Keratinocyte (primary cell): ENCODE measurements around the gene MADD. TPM values are rescaled to one million over a fixed set of nuclear protein-coding genes. Genes with fewer than 3 reads are reported as not detected.
A peak's percentile ranks its signal among the peaks of the same experiment; 100 is the strongest.

Source experiments
- DNase-seq: peaks from one replicate; pipeline ENCODE4 v3.0.0-alpha.2; 2011; ENCODE audit warnings: low read depth, missing footprints, low spot score
- FAIRE-seq: peaks from 2 replicates; lab custom pipeline; 2011; peaks lifted over from hg19 to GRCh38; lab: Jason Lieb, UNC
- H2AFZ ChIP-seq: 2 replicates; pipeline ENCODE4 v1.6.0; 2012; ENCODE audit warnings: low read length, control low read depth, inconsistent platforms; ENCODE audit not compliant: control insufficient read depth
- H3K27ac ChIP-seq: 2 replicates; pipeline ENCODE4 v1.5.1; 2011; ENCODE audit warnings: low read length; ENCODE audit not compliant: control insufficient read depth, insufficient read depth
- H3K27me3 ChIP-seq: 3 replicates; pipeline ENCODE4 v1.6.0; 2011; ENCODE audit warnings: low read length; ENCODE audit not compliant: control insufficient read depth, insufficient read depth; ENCODE audit errors: extremely low read depth
- H3K36me3 ChIP-seq, 2 experiments: 2 replicates in 1 of 2; 3 replicates in 1 of 2; pipeline ENCODE4 v1.5.1; 2011; ENCODE audit warnings: low read length in 2 of 2, mild to moderate bottlenecking in 1 of 2; ENCODE audit not compliant: control insufficient read depth in 2 of 2, insufficient read depth in 2 of 2; ENCODE audit errors: extremely low read depth in 1 of 2
- H3K4me1 ChIP-seq: 3 replicates; pipeline ENCODE4 v1.5.1; 2011; ENCODE audit warnings: low read length; ENCODE audit not compliant: control insufficient read depth, insufficient read depth; ENCODE audit errors: extremely low read depth
- H3K4me2 ChIP-seq: 3 replicates; pipeline ENCODE4 v1.6.0; 2011; ENCODE audit warnings: low read depth, low read length; ENCODE audit not compliant: control insufficient read depth, insufficient read depth; ENCODE audit errors: extremely low read depth
- H3K4me3 ChIP-seq, 3 experiments: fragments of 200-600 bp in 1 of 3; sonication (generic) in 1 of 3; 2 replicates in 2 of 3; 3 replicates in 1 of 3; pipeline ENCODE4 v1.5.1; 2011 to 2016; ENCODE audit warnings: low read length in 3 of 3, mild to moderate bottlenecking in 3 of 3, control low read depth in 2 of 3, inconsistent platforms in 1 of 3, low read depth in 1 of 3, mixed read lengths in 1 of 3, mixed run types in 1 of 3, moderate library complexity in 1 of 3; ENCODE audit not compliant: control insufficient read depth in 2 of 3, insufficient read depth in 2 of 3; ENCODE audit errors: extremely low read depth in 1 of 3
- H3K79me2 ChIP-seq: 2 replicates; pipeline ENCODE4 v1.6.0; 2012; ENCODE audit warnings: low read length; ENCODE audit not compliant: control insufficient read depth, insufficient read depth
- H3K9ac ChIP-seq: 3 replicates; pipeline ENCODE4 v1.6.0; 2011; ENCODE audit warnings: low read length; ENCODE audit not compliant: control insufficient read depth, insufficient read depth; ENCODE audit errors: extremely low read depth
- H3K9me1 ChIP-seq: 3 replicates; pipeline ENCODE4 v1.6.0; 2011; ENCODE audit warnings: low read length; ENCODE audit not compliant: control insufficient read depth, insufficient read depth; ENCODE audit errors: extremely low read depth
- H3K9me3 ChIP-seq: 2 replicates; pipeline ENCODE4 v1.5.1; 2012; ENCODE audit warnings: low read depth, low read length; ENCODE audit not compliant: control insufficient read depth
- H4K20me1 ChIP-seq: 3 replicates; pipeline ENCODE4 v1.6.0; 2011; ENCODE audit warnings: low read length; ENCODE audit not compliant: control insufficient read depth, insufficient read depth; ENCODE audit errors: extremely low read depth
- EZH2 ChIP-seq: IDR thresholded peaks from one replicate; pipeline ENCODE4 v1.6.1; 2012; ENCODE audit warnings: inconsistent platforms, mild to moderate bottlenecking, low read length, moderate library complexity
- dilution Hi-C: fragments of 300-500 bp; cut with MboI; formaldehyde crosslinking; loops from one replicate; pipeline ENCODE4 v1.7.0; 2020; ENCODE audit warnings: low sequenced_read_pairs; ENCODE audit not compliant: extremely low pct_ligation_motif_present
- polyA plus RNA-seq, 5 experiments: library from polyadenylated mRNA; depleted of rRNA in 3 of 5; stranded (reverse) in 3 of 5; stranded (forward) in 1 of 5; unstranded in 1 of 5; fragments of >200 nt; gene quantifications; 1 replicate in 1 of 5; 2 replicates in 3 of 5; 3 replicates in 1 of 5; pipeline versions ENCODE4 v1.2.1 to v1.2.3, GENCODE V29; 2011 to 2012; ENCODE audit warnings: missing spikeins in 2 of 5, low read depth in 1 of 5, low replicate concordance in 1 of 5
- TF ChIP-seq, protein P1 (sequence below), 3 experiments: IDR thresholded peaks in 1 of 3; conservative IDR thresholded peaks in 1 of 3; optimal IDR thresholded peaks in 1 of 3; 2 replicates in 2 of 3; 3 replicates in 1 of 3; pipeline versions ENCODE3 to v1.5.1; 2011; ENCODE audit warnings: low read length in 3 of 3, mild to moderate bottlenecking in 3 of 3, moderate library complexity in 2 of 3, control low read depth in 1 of 3, inconsistent platforms in 1 of 3; ENCODE audit not compliant: insufficient read depth in 2 of 3; ENCODE audit errors: extremely low read depth in 1 of 3

MADD gene
- polyA plus RNA-seq, 1 donor (not counting 4 experiments of a cell fraction or from before 2014, with no cell fraction given) = 11.9 TPM

DNA sequence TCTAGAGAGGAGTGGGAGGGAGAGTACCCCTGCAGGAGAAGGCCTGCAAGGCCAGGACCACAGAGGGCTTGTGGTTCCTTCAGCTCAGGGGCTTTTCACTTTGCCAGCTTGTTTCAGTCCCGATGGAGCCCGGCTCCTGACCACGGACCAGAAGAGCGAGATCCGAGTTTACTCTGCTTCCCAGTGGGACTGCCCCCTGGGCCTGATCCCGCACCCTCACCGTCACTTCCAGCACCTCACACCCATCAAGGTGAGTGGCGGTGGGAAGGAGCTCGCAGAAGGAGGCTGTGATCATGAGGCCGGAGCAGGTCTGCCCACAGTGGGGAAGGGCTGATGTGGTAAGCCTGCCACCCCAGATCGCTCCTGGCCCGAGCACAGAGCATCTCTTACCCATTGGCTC, 34.8 kb upstream of the MADD start:
- Histone ChIP-seq H3K79me2 (no peaks in the 10 kb centered on the region), H3K27me3 (no peaks in the 10 kb centered on the region), H3K4me1 (peaks cover 7% of the 10 kb centered on the region), H4K20me1 (no peaks in the 10 kb centered on the region), H3K36me3 (peaks cover 19 to 36% of the 10 kb centered on the region in 2 experiments), H3K27ac (no peak overlapping the region), H3K4me2 (no peak overlapping the region), H2AFZ (no peak overlapping the region), H3K9ac (no peak overlapping the region), H3K9me3 (no peaks in the 10 kb centered on the region), H3K4me3 (no peak overlapping the region), H3K9me1 (no peaks in the 10 kb centered on the region)
- dilution Hi-C loops = no loop called here
- no peak for FAIRE-seq
- DNase-seq = no peak
- no peak for TF ChIP-seq EZH2
- TF ChIP-seq, protein P1, sequence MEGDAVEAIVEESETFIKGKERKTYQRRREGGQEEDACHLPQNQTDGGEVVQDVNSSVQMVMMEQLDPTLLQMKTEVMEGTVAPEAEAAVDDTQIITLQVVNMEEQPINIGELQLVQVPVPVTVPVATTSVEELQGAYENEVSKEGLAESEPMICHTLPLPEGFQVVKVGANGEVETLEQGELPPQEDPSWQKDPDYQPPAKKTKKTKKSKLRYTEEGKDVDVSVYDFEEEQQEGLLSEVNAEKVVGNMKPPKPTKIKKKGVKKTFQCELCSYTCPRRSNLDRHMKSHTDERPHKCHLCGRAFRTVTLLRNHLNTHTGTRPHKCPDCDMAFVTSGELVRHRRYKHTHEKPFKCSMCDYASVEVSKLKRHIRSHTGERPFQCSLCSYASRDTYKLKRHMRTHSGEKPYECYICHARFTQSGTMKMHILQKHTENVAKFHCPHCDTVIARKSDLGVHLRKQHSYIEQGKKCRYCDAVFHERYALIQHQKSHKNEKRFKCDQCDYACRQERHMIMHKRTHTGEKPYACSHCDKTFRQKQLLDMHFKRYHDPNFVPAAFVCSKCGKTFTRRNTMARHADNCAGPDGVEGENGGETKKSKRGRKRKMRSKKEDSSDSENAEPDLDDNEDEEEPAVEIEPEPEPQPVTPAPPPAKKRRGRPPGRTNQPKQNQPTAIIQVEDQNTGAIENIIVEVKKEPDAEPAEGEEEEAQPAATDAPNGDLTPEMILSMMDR (optimal IDR thresholded peaks at IDR 0.05 in 1 of 3, IDR thresholded peaks at IDR 0.05 in 1 of 3, conservative IDR thresholded peaks at IDR 0.05 in 1 of 3; ENCODE audit: extremely low read depth in 1 of 3, insufficient read depth in 2 of 3, low read length in 3 of 3) = no peak

DNA sequence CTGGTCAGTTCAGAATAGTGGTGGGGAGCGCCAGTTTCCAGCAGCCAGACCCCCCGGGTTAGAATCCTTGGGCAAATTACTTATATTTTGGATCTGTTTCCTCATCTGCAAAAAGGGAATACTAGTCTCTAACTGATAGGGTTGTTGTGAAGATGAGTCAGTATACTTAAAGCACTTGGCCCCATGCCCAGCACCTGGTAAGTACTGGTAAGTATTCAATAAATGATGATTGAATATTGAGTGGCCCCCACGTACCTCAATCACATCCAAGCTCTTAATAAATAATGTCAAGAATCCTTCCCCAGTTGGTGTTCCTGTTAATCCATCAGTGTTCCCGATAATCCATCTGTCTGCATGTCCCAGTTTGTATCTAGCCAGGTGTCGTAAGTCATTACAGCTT, 33.5 kb upstream of the MADD start:
- dilution Hi-C loops = no loop called here
- Histone ChIP-seq H3K4me1 (peaks cover 7% of the 10 kb centered on the region), H3K4me2 (no peak overlapping the region), H2AFZ (no peak overlapping the region), H3K9me1 (no peaks in the 10 kb centered on the region), H3K4me3 (no peak overlapping the region), H3K79me2 (no peaks in the 10 kb centered on the region), H3K27ac (no peak overlapping the region), H3K36me3 (peaks cover 21 to 41% of the 10 kb centered on the region in 2 experiments), H3K9me3 (no peaks in the 10 kb centered on the region), H3K9ac (no peak overlapping the region), H3K27me3 (no peaks in the 10 kb centered on the region), H4K20me1 (no peaks in the 10 kb centered on the region)
- TF ChIP-seq, protein P1 (optimal IDR thresholded peaks at IDR 0.05 in 1 of 3, IDR thresholded peaks at IDR 0.05 in 1 of 3, conservative IDR thresholded peaks at IDR 0.05 in 1 of 3; ENCODE audit: extremely low read depth in 1 of 3, insufficient read depth in 2 of 3, low read length in 3 of 3) = no peak
- TF ChIP-seq EZH2 = no peak
- DNase-seq (no peak), FAIRE-seq (peak; percentile 44)
